GM23338 (cell line): ENCODE measurements around the gene VAV3. TPM values are rescaled to one million over a fixed set of nuclear protein-coding genes. Genes with fewer than 3 reads are reported as not detected.

ENCODE experiments used
- ATAC-seq: fragments of 200-7000 bp; cut with Tn5 transposase; 3 replicates; pipeline ENCODE4 v1.9.1; 2020
- DNase-seq: peaks from one replicate; pipeline ENCODE4 v3.0.0-alpha.2; 2015; ENCODE audit warnings: low spot score
- H2AFZ ChIP-seq: fragments of 200-600 bp; sonication (generic); 2 replicates; pipeline ENCODE4 v1.8.0; 2016; ENCODE audit warnings: antibody characterized with exemption, mild to moderate bottlenecking, moderate library complexity
- H3F3A ChIP-seq: fragments of 200-600 bp; sonication (generic); replicated peaks from 2 replicates; pipeline ENCODE4 v1.8.0; 2017; ENCODE audit warnings: antibody characterized with exemption, mixed run types, low read depth
- H3K27ac ChIP-seq: fragments of 200-600 bp; sonication (generic); 2 replicates; pipeline ENCODE4 v1.6.1; 2016; ENCODE audit warnings: low read depth
- H3K27me3 ChIP-seq: fragments of 200-600 bp; sonication (generic); 2 replicates; pipeline ENCODE4 v1.8.0; 2016; ENCODE audit warnings: mild to moderate bottlenecking, mixed run types, moderate library complexity; ENCODE audit not compliant: insufficient read depth
- H3K36me3 ChIP-seq: fragments of 200-600 bp; sonication (generic); 2 replicates; pipeline ENCODE4 v1.8.0; 2016; ENCODE audit warnings: mild to moderate bottlenecking; ENCODE audit not compliant: insufficient read depth
- H3K4me1 ChIP-seq: fragments of 200-600 bp; sonication (generic); 2 replicates; pipeline ENCODE4 v1.8.0; 2016; ENCODE audit warnings: mild to moderate bottlenecking, moderate library complexity; ENCODE audit not compliant: insufficient read depth
- H3K4me2 ChIP-seq: fragments of 200-600 bp; sonication (generic); 2 replicates; pipeline ENCODE4 v1.7.1; 2017; ENCODE audit warnings: mixed run types
- H3K4me3 ChIP-seq: fragments of 200-600 bp; sonication (generic); 2 replicates; pipeline ENCODE4 v1.6.1; 2016; ENCODE audit warnings: mixed run types
- H3K79me2 ChIP-seq: fragments of 200-600 bp; sonication (generic); replicated peaks from 2 replicates; pipeline ENCODE4 v1.8.0; 2017; ENCODE audit warnings: mild to moderate bottlenecking; ENCODE audit not compliant: insufficient read depth
- H3K9me2 ChIP-seq: fragments of 200-600 bp; sonication (generic); 2 replicates; pipeline ENCODE4 v1.8.0; 2017; ENCODE audit not compliant: insufficient read depth
- H4K20me1 ChIP-seq: fragments of 200-600 bp; sonication (generic); replicated peaks from 2 replicates; pipeline ENCODE4 v1.8.0; 2017; ENCODE audit warnings: mild to moderate bottlenecking; ENCODE audit not compliant: insufficient read depth
- H3K27ac Mint-ChIP-seq: 2 replicates; pipeline ENCODE4 v1.8.0; 2020; ENCODE audit warnings: inconsistent platforms, mild to moderate bottlenecking, moderate library complexity, mixed read lengths
- H3K27me3 Mint-ChIP-seq: 3 replicates; pipeline ENCODE4 v1.8.0; 2022; ENCODE audit warnings: low read depth, mild to moderate bottlenecking, moderate library complexity, mixed read lengths, inconsistent platforms; ENCODE audit not compliant: insufficient read depth, poor library complexity
- H3K36me3 Mint-ChIP-seq: 3 replicates; pipeline ENCODE4 v1.8.0; 2021; ENCODE audit warnings: low read depth, mild to moderate bottlenecking, inconsistent platforms, moderate library complexity, mixed read lengths
- H3K4me1 Mint-ChIP-seq: 3 replicates; pipeline ENCODE4 v1.8.0; 2020; ENCODE audit warnings: mild to moderate bottlenecking, inconsistent platforms, mixed read lengths
- H3K4me3 Mint-ChIP-seq: 3 replicates; pipeline ENCODE4 v1.8.0; 2021; ENCODE audit warnings: moderate library complexity, mild to moderate bottlenecking, inconsistent platforms, mixed read lengths
- H3K9me3 Mint-ChIP-seq: 3 replicates; pipeline ENCODE4 v1.8.0; 2020; ENCODE audit warnings: moderate library complexity, mild to moderate bottlenecking, inconsistent platforms, mixed read lengths
- CREB1 ChIP-seq: fragments of 250-450 bp; sonication (Bioruptor Pico); IDR thresholded peaks from 2 replicates; pipeline ENCODE4 v1.5.0; 2020; ENCODE audit warnings: low read depth, mild to moderate bottlenecking, moderate library complexity
- EZH2 ChIP-seq: fragments of 200-600 bp; sonication (generic); IDR thresholded peaks from one replicate; pipeline ENCODE4 v1.8.0; 2017; ENCODE audit warnings: antibody characterized with exemption, mild to moderate bottlenecking, low read depth; ENCODE audit not compliant: unreplicated experiment
- EZH2phosphoT487 ChIP-seq: fragments of 200-600 bp; sonication (generic); IDR thresholded peaks from one replicate; pipeline ENCODE4 v1.8.1; 2018; ENCODE audit warnings: antibody characterized with exemption; ENCODE audit not compliant: unreplicated experiment
- JUNB ChIP-seq: IDR thresholded peaks from one replicate; pipeline ENCODE4 v1.6.1; 2016; ENCODE audit warnings: antibody characterized with exemption; ENCODE audit not compliant: unreplicated experiment
- NANOG ChIP-seq: IDR thresholded peaks from 2 replicates; pipeline ENCODE4 v1.6.1; 2016; ENCODE audit warnings: antibody characterized with exemption, borderline replicate concordance
- POLR2AphosphoS5 ChIP-seq: IDR thresholded peaks from 2 replicates; pipeline ENCODE4 v1.6.1; 2016; ENCODE audit warnings: antibody characterized with exemption, low read depth
- STAT1 ChIP-seq: IDR thresholded peaks from one replicate; pipeline ENCODE4 v1.6.1; 2016; ENCODE audit warnings: antibody characterized with exemption; ENCODE audit not compliant: unreplicated experiment
- ZNF114 ChIP-seq: fragments of 250-450 bp; sonication (Bioruptor Pico); IDR thresholded peaks from 2 replicates; pipeline ENCODE4 v1.5.0; 2020; ENCODE audit warnings: mild to moderate bottlenecking, moderate library complexity
- ZNF331 ChIP-seq: fragments of 250-450 bp; sonication (Bioruptor Pico); IDR thresholded peaks from 2 replicates; pipeline ENCODE4 v1.5.0; 2020; ENCODE audit warnings: low read depth, mild to moderate bottlenecking, moderate library complexity
- polyA plus RNA-seq: library from polyadenylated mRNA; unstranded; fragments of >200 nt; fragmentation: Nextera tagmentation; extraction: Ambion mirVana; gene quantifications from 2 replicates; pipeline ENCODE4 v1.2.1, GENCODE V29; 2016
- total RNA-seq: library from RNA; depleted of rRNA; stranded (reverse); fragments of >200 nt; shearing (Covaris generic); gene quantifications from 2 replicates; pipeline ENCODE4 v1.2.3, GENCODE V29; 2014
- TF ChIP-seq, protein P1 (sequence below), 2 experiments: fragments of 200-600 bp in 1 of 2; sonication (generic) in 1 of 2; conservative IDR thresholded peaks; 2 replicates each; pipeline versions ENCODE4 v1.5.1 to v1.6.1; 2016 to 2017; ENCODE audit warnings: antibody characterized with exemption in 2 of 2, low read depth in 2 of 2, mild to moderate bottlenecking in 2 of 2, moderate library complexity in 1 of 2
- TF ChIP-seq, protein P2 (sequence below): IDR thresholded peaks from one replicate; pipeline ENCODE4 v1.6.1; 2018; ENCODE audit warnings: antibody characterized with exemption; ENCODE audit not compliant: unreplicated experiment
- TF ChIP-seq, protein P3 (sequence below): IDR thresholded peaks from 2 replicates; pipeline ENCODE4 v1.6.1; 2016; ENCODE audit warnings: antibody characterized with exemption
- TF ChIP-seq, protein P4 (sequence below): fragments of 250-450 bp; sonication (Bioruptor Pico); IDR thresholded peaks from 2 replicates; pipeline ENCODE4 v1.5.0; 2020; ENCODE audit warnings: mild to moderate bottlenecking, moderate library complexity

Gene VAV3
- total and polyA plus RNA-seq, 2 experiments from 2014 or later: 3.0 to 11.3 TPM

DNA sequence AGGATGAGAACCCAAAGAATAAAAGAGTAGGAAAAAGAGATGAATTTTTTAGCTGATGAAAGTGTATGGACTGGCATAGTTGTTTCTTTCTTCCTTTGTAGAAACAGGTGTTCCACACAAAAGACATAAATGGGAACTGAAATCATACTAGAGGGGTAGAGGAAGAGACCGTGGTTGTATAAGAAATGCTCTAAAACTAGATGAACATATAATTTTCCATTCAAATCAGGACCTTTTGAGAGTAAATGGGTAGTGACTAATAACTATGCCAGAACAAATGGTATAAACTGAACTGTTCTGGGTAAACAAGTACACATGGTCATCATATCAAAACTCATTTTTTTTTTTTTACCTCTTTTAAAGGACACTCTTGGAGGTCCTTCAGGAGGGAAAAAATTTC is 344.2 kb downstream of the VAV3 start:
- Histone ChIP-seq H3F3A (no peaks in the 10 kb centered on the region), H3K27ac (no peak overlapping the region), H3K79me2 (no peaks in the 10 kb centered on the region), H3K9me2 (no peaks in the 10 kb centered on the region), H2AFZ (no peak overlapping the region), H3K27me3 (no peaks in the 10 kb centered on the region), H3K4me2 (no peak overlapping the region), H4K20me1 (no peaks in the 10 kb centered on the region), H3K36me3 (no peaks in the 10 kb centered on the region), H3K4me1 (no peaks in the 10 kb centered on the region), H3K4me3 (no peak overlapping the region)
- H3K27me3 Mint-ChIP-seq: no peaks in the 10 kb centered on the region
- DNase-seq: no peak
- H3K27ac Mint-ChIP-seq: no peak overlapping the region
- ATAC-seq: no peak
- H3K4me3 Mint-ChIP-seq: no peak overlapping the region
- no peaks in the 10 kb centered on the region for H3K9me3 Mint-ChIP-seq
- H3K4me1 Mint-ChIP-seq: no peaks in the 10 kb centered on the region
- no peaks in the 10 kb centered on the region for H3K36me3 Mint-ChIP-seq
- TF ChIP-seq, protein P1, sequence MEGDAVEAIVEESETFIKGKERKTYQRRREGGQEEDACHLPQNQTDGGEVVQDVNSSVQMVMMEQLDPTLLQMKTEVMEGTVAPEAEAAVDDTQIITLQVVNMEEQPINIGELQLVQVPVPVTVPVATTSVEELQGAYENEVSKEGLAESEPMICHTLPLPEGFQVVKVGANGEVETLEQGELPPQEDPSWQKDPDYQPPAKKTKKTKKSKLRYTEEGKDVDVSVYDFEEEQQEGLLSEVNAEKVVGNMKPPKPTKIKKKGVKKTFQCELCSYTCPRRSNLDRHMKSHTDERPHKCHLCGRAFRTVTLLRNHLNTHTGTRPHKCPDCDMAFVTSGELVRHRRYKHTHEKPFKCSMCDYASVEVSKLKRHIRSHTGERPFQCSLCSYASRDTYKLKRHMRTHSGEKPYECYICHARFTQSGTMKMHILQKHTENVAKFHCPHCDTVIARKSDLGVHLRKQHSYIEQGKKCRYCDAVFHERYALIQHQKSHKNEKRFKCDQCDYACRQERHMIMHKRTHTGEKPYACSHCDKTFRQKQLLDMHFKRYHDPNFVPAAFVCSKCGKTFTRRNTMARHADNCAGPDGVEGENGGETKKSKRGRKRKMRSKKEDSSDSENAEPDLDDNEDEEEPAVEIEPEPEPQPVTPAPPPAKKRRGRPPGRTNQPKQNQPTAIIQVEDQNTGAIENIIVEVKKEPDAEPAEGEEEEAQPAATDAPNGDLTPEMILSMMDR (conservative IDR thresholded peaks at IDR 0.05; ENCODE audit: low read depth in 2 of 2): no peak
- TF ChIP-seq, protein P2, sequence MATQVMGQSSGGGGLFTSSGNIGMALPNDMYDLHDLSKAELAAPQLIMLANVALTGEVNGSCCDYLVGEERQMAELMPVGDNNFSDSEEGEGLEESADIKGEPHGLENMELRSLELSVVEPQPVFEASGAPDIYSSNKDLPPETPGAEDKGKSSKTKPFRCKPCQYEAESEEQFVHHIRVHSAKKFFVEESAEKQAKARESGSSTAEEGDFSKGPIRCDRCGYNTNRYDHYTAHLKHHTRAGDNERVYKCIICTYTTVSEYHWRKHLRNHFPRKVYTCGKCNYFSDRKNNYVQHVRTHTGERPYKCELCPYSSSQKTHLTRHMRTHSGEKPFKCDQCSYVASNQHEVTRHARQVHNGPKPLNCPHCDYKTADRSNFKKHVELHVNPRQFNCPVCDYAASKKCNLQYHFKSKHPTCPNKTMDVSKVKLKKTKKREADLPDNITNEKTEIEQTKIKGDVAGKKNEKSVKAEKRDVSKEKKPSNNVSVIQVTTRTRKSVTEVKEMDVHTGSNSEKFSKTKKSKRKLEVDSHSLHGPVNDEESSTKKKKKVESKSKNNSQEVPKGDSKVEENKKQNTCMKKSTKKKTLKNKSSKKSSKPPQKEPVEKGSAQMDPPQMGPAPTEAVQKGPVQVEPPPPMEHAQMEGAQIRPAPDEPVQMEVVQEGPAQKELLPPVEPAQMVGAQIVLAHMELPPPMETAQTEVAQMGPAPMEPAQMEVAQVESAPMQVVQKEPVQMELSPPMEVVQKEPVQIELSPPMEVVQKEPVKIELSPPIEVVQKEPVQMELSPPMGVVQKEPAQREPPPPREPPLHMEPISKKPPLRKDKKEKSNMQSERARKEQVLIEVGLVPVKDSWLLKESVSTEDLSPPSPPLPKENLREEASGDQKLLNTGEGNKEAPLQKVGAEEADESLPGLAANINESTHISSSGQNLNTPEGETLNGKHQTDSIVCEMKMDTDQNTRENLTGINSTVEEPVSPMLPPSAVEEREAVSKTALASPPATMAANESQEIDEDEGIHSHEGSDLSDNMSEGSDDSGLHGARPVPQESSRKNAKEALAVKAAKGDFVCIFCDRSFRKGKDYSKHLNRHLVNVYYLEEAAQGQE: no peak
- TF ChIP-seq JUNB: no peak
- TF ChIP-seq, protein P3, sequence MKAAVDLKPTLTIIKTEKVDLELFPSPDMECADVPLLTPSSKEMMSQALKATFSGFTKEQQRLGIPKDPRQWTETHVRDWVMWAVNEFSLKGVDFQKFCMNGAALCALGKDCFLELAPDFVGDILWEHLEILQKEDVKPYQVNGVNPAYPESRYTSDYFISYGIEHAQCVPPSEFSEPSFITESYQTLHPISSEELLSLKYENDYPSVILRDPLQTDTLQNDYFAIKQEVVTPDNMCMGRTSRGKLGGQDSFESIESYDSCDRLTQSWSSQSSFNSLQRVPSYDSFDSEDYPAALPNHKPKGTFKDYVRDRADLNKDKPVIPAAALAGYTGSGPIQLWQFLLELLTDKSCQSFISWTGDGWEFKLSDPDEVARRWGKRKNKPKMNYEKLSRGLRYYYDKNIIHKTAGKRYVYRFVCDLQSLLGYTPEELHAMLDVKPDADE: no peak
- no peak for TF ChIP-seq STAT1
- TF ChIP-seq POLR2AphosphoS5: no peak
- TF ChIP-seq ZNF331 (CRISPR knock-in tag): no peak
- no peak for TF ChIP-seq CREB1 (CRISPR knock-in tag)
- TF ChIP-seq EZH2: no peak
- no peak for TF ChIP-seq ZNF114
- TF ChIP-seq NANOG: no peak
- TF ChIP-seq, protein P4, sequence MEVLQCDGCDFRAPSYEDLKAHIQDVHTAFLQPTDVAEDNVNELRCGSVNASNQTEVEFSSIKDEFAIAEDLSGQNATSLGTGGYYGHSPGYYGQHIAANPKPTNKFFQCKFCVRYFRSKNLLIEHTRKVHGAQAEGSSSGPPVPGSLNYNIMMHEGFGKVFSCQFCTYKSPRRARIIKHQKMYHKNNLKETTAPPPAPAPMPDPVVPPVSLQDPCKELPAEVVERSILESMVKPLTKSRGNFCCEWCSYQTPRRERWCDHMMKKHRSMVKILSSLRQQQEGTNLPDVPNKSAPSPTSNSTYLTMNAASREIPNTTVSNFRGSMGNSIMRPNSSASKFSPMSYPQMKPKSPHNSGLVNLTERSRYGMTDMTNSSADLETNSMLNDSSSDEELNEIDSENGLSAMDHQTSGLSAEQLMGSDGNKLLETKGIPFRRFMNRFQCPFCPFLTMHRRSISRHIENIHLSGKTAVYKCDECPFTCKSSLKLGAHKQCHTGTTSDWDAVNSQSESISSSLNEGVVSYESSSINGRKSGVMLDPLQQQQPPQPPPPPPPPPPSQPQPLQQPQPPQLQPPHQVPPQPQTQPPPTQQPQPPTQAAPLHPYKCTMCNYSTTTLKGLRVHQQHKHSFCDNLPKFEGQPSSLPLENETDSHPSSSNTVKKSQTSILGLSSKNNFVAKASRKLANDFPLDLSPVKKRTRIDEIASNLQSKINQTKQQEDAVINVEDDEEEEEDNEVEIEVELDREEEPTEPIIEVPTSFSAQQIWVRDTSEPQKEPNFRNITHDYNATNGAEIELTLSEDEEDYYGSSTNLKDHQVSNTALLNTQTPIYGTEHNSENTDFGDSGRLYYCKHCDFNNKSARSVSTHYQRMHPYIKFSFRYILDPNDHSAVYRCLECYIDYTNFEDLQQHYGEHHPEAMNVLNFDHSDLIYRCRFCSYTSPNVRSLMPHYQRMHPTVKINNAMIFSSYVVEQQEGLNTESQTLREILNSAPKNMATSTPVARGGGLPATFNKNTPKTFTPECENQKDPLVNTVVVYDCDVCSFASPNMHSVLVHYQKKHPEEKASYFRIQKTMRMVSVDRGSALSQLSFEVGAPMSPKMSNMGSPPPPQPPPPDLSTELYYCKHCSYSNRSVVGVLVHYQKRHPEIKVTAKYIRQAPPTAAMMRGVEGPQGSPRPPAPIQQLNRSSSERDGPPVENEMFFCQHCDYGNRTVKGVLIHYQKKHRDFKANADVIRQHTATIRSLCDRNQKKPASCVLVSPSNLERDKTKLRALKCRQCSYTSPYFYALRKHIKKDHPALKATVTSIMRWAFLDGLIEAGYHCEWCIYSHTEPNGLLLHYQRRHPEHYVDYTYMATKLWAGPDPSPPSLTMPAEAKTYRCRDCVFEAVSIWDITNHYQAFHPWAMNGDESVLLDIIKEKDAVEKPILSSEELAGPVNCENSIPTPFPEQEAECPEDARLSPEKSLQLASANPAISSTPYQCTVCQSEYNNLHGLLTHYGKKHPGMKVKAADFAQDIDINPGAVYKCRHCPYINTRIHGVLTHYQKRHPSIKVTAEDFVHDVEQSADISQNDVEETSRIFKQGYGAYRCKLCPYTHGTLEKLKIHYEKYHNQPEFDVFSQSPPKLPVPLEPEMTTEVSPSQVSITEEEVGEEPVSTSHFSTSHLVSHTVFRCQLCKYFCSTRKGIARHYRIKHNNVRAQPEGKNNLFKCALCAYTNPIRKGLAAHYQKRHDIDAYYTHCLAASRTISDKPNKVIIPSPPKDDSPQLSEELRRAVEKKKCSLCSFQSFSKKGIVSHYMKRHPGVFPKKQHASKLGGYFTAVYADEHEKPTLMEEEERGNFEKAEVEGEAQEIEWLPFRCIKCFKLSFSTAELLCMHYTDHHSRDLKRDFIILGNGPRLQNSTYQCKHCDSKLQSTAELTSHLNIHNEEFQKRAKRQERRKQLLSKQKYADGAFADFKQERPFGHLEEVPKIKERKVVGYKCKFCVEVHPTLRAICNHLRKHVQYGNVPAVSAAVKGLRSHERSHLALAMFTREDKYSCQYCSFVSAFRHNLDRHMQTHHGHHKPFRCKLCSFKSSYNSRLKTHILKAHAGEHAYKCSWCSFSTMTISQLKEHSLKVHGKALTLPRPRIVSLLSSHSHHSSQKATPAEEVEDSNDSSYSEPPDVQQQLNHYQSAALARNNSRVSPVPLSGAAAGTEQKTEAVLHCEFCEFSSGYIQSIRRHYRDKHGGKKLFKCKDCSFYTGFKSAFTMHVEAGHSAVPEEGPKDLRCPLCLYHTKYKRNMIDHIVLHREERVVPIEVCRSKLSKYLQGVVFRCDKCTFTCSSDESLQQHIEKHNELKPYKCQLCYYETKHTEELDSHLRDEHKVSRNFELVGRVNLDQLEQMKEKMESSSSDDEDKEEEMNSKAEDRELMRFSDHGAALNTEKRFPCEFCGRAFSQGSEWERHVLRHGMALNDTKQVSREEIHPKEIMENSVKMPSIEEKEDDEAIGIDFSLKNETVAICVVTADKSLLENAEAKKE (CRISPR knock-in tag): no peak
- no peak for TF ChIP-seq EZH2phosphoT487
